GM19397 (cell line): Measurements from ENCODE around the gene SLC27A5.
A peak's percentile ranks its signal among the peaks of the same experiment; 100 is the strongest.

ENCODE experiments used
- ATAC-seq: cut with Tn5 transposase; IDR thresholded peaks from one replicate; pipeline ENCODE4 v1.9.1; 2021; ENCODE audit warnings: mild to moderate bottlenecking, moderate library complexity; ENCODE audit not compliant: unreplicated experiment

SLC27A5 gene, protein sequence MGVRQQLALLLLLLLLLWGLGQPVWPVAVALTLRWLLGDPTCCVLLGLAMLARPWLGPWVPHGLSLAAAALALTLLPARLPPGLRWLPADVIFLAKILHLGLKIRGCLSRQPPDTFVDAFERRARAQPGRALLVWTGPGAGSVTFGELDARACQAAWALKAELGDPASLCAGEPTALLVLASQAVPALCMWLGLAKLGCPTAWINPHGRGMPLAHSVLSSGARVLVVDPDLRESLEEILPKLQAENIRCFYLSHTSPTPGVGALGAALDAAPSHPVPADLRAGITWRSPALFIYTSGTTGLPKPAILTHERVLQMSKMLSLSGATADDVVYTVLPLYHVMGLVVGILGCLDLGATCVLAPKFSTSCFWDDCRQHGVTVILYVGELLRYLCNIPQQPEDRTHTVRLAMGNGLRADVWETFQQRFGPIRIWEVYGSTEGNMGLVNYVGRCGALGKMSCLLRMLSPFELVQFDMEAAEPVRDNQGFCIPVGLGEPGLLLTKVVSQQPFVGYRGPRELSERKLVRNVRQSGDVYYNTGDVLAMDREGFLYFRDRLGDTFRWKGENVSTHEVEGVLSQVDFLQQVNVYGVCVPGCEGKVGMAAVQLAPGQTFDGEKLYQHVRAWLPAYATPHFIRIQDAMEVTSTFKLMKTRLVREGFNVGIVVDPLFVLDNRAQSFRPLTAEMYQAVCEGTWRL

DNA sequence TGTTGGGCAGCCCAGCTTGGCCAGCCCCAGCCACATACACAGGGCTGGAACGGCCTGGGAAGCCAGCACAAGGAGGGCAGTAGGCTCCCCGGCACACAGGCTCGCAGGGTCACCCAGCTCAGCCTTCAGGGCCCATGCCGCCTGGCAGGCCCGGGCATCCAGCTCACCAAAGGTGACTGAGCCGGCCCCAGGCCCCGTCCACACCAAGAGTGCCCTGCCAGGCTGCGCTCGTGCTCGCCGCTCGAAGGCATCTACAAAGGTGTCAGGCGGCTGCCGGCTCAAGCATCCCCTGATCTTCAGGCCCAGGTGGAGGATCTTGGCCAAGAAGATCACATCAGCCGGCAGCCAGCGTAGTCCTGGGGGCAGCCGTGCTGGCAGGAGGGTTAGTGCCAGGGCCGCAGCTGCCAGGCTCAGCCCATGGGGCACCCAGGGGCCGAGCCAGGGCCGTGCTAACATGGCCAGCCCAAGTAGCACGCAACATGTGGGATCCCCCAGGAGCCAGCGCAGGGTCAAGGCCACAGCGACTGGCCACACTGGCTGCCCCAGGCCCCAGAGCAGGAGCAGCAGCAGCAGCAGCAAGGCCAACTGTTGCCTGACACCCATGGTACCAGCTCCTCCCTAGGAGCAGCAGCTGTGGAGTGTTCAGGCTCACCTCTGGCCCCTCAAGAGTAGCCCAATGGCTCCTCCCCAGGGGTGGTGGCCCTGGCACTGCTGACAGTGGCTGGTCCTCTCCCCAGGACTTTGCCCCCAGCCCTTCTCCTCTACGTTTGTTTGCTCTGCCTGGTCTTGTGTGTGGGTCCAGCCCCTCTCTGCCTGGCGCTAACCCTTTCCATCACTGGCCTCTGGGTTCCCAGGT, at the start of gene SLC27A5:
Gene SLC27A5 (minus strand): TSS at position 640 of the 856 bp plus-strand sequence. CDS start 37 bp downstream, at position 603.
- no peak for ATAC-seq

DNA sequence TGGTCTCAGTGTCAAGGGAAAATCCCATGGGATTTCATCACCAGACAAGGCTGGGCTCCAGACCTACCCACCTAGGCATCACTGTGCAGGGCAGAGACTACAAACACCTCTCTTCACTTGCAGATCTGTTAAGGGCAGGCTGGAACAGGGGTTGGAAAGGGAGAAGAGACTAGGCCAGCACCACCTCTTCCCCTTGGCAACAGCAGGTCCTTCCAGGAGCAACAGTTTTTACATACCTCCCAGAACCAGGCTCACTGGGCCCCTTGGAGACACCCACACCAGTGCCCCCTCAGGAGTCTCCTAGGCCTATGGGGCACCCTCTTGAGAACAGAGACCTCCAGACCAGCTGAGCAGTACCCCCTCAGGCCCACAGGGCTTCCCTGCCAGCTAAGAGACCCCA, 49.1 kb upstream of the SLC27A5 start:
- ATAC-seq, result no peak

DNA sequence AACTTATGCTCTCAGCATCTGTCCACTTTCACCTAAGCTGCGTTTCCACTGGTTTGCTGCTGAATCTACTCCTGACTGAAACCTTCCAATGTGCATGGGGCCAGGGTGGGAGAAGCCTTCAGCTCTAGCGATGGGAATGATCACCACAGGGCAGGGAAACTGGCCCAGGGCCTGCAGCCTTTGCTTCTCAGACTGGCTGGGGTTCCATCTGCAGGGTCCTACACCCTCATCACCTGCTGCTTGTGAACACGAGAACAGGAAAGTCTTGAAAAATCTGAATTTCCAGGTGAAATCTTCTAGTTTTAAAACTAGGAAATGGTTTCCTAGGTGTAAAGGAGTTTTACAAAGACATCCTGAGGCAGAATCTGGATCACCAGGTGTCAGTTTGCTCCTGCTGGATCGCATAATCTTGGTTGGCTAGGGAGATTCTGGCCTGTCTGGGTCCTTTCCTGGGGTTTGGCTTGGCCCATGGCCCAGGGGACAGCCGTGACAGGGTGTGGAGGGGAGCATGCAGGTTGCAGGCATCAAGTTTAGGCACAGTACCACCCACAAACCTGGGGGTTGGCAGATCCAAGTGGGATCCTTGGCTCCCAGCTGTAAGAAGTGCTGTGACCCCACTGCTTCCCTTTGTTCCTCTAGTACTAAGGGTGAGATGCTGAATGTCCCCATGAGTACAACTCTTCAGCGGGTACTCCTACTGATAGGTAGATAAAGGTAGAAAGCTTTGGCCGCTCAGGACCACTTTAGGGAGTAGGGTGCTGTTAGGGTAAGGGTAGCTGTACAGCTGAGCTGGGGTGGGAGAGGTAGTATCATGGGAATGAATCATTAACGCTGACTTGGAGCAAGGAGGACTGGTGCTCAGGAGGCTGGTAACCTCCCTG, 48.5 kb upstream of the SLC27A5 start:
- no peak for ATAC-seq

DNA sequence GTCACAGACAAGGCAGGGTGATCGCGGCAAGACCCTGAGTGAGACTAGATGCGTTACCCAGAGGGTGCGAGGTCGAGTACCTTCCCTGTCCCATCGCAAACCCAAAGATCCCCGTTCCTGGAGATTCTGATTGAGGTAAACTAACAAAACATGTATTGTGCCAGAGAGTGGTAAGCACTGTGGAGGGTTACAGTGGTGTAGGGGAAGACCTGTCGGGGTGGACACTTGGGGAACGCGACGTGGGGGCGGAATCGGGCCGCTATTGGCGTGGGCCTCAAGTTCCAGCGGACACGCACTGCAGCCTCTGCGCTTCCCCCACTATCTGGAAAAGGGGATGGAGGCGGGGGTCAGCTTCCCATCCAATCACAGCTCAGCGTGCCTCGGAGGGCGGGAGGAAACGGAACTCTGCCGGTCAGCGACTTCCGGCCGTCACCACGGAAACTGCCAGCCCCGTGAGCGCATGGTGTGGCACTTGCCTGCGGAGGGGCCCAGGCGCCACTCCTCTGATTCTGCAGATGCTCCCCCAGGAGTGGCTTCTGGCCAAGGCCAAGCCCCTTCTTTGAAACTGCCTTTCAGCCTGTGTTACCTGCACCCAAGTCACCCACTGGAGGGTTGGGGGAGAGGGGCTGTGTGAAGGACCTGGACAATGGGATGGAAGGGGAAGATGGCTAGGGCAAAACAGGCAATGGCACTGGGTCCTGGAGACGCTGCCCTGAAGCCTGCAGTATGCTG, 47.6 kb upstream of the SLC27A5 start:
- ATAC-seq, result peak; percentile 20

DNA sequence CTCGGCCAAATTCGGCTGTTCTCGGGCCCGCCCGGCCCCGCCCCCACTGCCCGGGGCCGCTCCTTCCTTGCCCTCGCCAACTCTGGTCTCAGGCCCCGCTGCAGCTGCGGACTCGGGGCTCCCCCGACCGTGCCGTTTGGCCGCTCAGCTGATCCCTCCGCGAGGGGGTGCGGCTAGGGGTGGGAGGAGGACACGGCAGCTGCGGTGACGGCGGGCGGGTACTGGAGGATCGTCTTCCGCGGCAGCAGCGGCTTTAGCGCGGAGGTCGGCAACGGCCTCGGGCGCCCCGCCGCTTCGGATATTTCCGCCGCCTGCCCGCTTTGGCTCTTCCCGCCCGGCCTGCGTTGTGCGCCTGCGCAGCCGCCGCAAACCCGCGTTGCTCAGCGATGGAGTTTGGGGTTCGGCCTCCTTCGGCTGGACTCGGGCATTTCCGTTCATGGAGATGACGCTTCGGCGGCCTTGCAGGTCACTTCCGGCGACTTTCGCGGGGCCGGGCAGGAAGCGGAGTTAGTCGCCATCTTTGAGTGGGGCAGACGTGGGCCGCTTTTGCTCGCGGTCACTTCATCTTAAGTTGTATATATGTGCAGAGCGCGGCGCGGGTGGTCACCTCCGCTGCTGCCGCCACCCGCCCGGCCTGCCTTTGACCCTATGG, 47.0 kb upstream of the SLC27A5 start:
- ATAC-seq, result peak; percentile 56

DNA sequence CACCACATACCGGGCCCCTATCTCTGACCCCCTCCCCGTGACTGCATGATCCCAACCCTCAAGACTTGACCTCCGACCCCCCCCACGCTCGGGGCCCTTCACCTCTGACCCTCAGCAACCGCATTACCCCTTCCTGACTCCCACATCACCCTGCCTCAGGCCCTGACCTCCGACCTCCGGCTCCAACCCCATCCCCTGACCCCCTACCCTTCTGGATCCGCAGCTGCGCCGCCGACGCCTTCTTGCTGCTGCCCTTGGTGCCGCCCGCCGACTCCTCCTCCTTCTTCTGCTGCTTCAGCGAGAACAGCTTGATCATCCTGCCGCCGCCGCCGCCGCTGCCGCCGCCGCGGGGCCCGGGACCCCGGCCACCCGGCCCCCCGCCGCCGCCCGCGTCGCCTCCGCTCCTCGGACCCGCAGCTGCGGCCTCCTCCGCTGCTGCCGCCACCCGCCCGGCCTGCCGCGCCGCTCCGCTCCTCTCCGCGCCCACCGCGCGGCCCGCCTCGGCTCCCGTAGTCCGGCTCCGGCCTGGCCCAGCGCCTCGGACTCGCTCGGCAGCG, 46.4 kb upstream of the SLC27A5 start, which contains the start of gene UBE2M:
Gene UBE2M (minus strand): TSS at position 546 of the 557 bp plus-strand sequence. CDS start 230 bp downstream, at position 316.
- ATAC-seq, result peak; percentile 2

DNA sequence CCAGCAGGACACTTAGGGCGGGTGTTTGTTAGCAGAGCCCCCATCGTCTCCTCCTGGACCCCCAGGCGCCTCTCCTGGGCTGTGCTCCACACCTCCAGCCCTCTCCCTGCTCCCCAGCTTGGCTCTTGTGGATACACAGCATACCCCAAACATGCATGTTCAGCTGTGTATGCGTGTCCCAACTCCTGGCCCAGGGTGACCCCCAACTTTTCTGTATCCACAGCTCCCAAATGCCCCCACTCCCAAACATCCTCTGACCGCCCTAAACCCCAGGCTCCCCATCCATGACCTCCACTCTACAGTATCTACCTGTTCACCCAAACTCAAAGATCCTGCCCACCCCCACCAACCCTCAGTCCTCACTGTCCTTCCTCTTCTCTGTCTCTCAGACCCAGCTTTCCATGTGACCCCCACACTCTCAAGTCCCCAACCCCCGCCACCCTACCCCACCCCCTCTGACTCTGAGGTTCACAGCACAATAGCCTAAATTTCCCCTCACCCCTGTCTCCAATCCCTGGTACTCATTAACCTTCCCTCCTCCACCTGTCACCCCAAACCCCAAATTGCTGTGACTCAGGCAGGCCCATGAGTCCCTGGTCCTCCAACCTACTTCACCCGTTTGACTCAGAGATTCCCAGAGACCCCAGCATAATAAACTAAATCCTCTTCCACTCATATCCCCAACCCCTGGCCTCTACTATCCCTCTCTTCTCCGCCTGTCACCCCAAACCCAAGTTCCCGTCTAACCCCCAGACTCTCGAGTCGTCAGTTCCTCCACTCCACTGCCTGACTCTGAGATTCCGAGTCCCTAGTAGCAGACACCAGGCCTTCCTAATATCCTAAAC, 45.7 kb upstream of the SLC27A5 start:
- no peak for ATAC-seq

DNA sequence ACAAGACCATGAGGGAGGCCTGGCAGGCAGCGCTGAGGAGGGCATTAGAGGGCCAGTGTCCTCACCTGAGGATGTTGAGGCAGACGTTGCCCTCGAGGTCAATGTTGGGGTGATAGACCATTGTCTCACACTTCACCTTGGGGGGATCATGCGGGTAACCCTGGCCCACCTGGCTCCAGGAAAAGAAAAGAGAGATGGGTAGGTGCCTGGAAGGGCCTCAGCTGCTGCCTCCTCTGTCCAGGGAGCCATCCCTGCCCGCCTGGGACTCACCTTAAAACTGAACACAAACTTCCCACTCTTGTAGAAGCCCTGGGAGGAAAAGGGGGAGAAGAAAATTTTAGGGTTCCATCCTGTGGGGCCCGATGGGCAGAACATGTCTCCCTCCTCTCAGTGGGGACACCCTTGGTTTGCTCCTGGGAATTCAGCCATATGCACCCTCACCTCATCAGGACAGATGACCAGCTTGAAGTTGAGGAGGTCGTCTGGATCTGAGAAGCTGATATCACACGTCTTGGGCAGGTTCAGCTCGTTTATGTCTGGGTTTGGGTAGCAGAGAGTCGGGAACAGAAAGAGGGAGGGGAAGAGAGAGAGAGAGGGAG, 44.9 kb upstream of the SLC27A5 start:
- no peak for ATAC-seq

DNA sequence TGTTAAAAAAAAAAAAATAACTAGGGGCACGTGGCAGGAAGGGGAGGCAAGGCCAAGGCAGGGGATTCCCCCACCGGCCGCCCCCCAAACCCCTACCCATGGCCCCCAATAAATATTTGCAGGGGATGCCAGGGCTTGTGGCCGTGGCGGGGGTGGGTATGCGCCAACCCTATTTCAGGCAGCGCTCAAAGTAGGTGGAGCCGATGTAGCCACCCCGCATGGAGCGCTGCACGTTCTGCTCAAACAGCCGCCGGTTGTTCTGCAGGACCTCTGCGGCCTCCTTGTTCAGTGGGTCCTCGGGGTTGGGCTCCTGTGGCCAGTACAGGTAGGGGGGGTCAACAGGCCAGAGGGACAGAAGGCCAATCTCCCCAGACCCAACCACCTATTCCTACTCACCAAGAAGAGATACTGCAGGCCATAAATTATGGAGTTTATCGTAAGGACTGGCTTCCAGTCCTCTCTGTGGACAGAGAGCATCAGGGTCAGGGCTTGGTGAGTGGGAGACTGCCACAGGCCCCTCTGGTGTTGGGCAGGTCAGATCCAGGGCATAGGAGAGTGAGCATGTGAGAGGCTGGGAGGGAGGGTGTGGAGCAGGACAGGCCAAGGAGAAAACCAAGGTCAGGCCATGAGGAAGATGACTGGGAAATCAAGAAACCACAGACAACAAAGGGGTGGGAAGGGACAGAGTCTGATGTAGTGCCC, 44.3 kb upstream of the SLC27A5 start:
- no peak for ATAC-seq

DNA sequence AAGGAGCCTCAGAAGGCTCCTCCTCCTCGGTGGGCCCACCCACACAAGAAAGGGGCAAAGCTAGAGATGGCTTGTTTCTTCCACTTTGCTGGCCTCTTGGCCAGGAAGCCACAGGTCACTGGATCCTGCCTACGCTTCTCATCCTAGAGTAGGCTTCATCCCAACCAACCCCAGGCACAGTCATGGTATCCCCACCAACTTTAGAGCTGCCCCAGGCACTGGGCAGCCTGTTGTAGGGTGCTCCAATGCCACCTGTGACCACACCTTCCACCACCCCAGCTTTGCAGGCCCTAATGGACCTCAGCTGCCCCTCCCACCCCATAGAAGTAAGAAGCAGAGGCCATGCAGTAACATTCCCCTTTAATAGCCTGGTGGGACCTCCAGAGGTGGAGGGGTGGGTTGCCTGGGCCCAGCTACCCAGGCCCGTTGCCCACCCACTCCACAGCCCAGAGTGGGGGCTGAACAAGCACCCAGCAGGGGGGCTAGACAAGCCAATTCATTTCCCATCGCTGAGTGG, 43.6 kb upstream of the SLC27A5 start:
- no peak for ATAC-seq

DNA sequence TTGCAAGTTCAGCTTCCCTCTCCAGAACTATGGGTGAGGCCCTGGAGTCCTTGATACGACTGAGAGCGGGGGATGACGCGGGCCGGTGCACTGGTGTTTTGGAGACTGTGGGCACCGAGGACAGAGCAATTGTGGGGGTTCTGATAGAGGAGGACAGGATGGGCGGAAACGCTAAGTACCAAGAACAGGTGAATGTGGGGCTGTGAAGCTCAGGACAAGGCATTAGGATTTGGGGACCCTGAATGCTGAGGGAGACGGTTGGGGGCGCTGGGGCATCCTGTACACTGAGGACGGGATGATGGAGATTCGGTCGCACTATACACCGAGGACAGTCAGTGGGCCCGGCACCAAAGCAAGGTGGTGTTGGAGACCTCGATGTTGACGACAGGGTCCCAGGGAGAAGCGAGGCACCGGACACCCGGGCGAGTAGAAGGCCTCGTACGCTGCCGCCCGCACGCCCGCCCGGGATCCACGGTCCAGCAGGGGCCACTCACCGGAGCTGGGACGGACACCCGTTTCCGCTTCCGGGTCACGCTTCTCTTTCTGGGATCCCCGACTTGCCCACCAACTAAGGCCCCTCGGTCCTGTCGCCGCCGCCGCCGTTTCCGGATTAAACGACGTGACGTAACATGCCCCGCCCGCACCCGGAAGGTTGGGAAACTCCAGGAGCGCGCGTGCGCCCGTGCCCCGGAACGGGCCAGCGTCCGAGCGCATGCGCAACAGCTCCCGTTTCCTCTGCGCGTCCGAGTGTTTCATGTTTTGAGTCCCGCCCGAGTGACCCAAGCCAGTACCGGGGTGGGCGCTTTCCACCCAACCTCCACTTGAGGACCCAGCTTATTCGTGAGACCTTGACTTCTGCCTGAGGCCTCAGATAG, 42.9 kb upstream of the SLC27A5 start, which contains the start of gene CHMP2A:
Gene CHMP2A (minus strand): TSS at position 612 of the 875 bp plus-strand sequence. CDS start 893 bp downstream, outside the sequence.
- peak; percentile 25 for ATAC-seq

DNA sequence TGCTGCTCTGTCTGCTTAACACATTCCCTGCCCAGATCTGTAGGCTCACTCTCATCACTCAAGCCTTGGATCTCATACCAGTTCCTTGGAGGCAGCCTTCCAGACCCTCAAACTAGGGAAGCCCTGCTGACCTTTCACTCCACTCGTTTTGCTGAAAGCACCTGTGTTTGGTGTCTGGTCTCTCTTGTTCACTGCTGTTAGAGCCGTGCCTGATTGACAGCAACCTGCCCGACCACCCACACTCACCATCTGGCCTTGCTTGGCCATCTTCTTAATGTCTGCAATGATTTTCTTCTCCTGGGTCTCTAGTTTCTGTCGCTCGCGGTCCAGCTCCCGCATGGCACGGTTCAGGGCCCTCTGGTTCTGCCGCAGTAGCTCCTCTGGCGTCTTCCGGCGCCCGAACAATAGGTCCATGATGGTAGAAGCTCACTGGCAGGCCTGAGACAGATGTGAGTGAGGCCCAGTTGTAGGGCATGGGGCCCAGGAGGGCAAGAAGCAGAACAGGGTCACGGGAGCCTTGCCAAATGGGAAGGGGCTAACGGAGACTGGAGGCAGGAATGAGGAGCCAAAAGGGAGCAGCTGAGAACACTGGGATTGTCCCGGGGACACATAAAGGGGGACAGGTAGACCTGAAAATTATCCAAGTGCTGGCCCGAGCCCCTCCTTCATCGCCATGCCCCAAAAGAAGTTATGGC, 42.2 kb upstream of the SLC27A5 start:
- ATAC-seq, result no peak

DNA sequence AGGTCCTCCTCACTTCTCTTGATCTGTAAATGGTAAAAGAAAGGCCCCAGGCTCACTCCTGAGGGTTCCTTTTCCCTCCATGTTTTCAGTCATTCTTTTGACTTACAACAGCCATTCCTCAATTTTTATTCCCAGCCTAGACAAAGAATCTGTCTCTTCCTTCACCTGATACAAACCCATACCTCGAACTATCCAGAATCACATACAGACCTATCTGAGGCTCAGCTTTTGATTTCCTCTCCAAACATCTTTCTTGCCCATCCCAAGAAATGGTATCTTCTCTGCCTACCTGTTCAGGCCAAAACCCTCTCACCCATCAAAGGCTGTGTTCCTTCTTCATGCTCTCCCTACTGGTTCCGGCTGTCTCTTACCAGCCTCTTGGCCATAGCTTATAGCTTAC, 40.9 kb upstream of the SLC27A5 start:
- ATAC-seq, result no peak

DNA sequence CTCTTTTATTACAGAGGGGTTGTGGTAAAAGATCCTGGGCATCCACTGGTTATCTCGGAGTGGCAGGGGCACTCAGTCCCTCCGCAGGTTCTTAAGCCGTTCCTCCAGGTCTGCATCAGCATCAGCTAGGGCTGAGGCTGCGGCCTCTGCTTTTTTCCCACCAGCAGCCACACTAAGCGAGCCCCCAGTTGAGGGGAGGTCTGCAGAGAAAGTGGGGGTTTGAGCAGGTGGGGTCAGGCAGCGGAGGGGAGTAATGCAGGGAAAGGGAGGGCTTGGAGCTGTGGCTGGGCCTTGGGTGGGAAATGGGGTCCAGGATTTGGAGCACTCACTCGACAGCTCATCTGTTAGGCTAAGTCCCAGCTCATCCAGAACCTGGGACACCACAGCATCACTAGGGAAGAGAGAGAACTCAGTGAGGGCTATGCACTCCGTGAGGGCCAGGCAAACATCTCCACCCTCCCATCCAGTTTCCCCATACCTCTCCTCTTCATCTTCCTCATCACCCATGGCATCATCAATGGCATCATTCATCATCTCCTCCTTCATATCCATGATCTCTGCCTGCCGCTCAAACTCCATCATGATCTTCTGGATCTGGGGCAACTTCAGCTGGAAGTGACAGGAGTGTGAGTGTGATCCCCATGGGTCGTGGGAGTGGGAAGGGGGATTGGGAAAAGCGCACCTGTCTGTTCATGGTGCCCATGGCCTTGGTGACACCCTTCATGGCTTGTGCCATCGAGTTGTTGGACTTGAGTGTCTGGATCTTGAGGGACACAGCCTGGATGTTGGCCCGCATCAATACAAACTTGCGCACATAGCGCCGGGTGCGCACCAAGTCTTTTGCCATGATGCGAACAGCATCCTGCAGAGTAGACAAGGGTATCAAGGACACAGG, 40.0 kb upstream of the SLC27A5 start:
- no peak for ATAC-seq
